ENCODE data around the gene PGAP2. TPM values are rescaled to one million over a fixed set of nuclear protein-coding genes. Genes with fewer than 3 reads are reported as not detected.
"Not testable (repeated sequence)": the region's sequence is repeated elsewhere in the genome, so short reads cannot be mapped to it uniquely, and the experiment has no call there.

The PGAP2 gene
- total and polyA plus RNA-seq, 4 experiments from 2014 or later, result 16.2 to 20.7 (median 18.5) TPM

GRCh38 chr11:3781423-3781822 is 26.9 kb upstream of the PGAP2 start:
- Mint-ChIP-seq H3K27ac (peak overlapping the region in 4 of 7 donors; percentile 41 to 81 (median 66)), H3K4me3 (no peak overlapping the region), H3K27me3 (no peaks in the 10 kb centered on the region), H3K9me3 (no peaks in the 10 kb centered on the region), H3K36me3 (peaks cover 31 to 49% of the 10 kb centered on the region in 2 donors), H3K4me1 (peaks cover 27 to 48% (median 37%) of the 10 kb centered on the region in 4 donors)
- Histone ChIP-seq H3K27me3 (ENCODE audit: insufficient read depth, low read length) (no peaks in the 10 kb centered on the region), H3K36me3 (ENCODE audit: insufficient read depth, low read length) (peaks cover 20% of the 10 kb centered on the region), H3K4me1 (ENCODE audit: insufficient read depth, low read length) (peaks cover 47% of the 10 kb centered on the region), H3K9me3 (ENCODE audit: control insufficient read depth in 1 of 2, low read length in 2 of 2) (no peaks in the 10 kb centered on the region), H3K4me3 (ENCODE audit: low read length in 2 of 2) (no peak overlapping the region), H3K27ac (ENCODE audit: low read depth, low read length) (no peak overlapping the region)
- DNase-seq, result no peak
- ChIA-PET CTCF (ENCODE audit: partially characterized antibody) (interaction anchor here (0.7 to 5.4 kb wide), 4 partner anchors 26 to 263 kb away, joined by 3 to 39 read pairs (median 6); partner anchors contain the start of genes PGAP2 and RHOG), POLR2A (ENCODE audit: partially characterized antibody) (interaction anchor here (0.6 kb wide), 1 partner anchor 9 kb away, joined by 3 read pairs; no protein-coding TSS in a partner anchor)
- intact Hi-C loops (cut with micrococcal nuclease), result no loop called here

GRCh38 chr11:3782963-3783362 is 25.4 kb upstream of the PGAP2 start:
- H3K9me3 ChIP-seq (ENCODE audit: control insufficient read depth in 1 of 2, low read length in 2 of 2), result no peaks in the 10 kb centered on the region
- peaks cover 60% of the 10 kb centered on the region for H3K4me1 ChIP-seq (ENCODE audit: insufficient read depth, low read length)
- ChIA-PET CTCF (ENCODE audit: partially characterized antibody) (interaction anchor here (1.4 to 5.4 kb wide), 5 partner anchors 25 to 290 kb away, joined by 3 to 39 read pairs (median 8); partner anchors contain the start of genes PGAP2 and RHOG), POLR2A (ENCODE audit: partially characterized antibody) (interaction anchor here (1.2 to 1.8 kb wide), 2 partner anchors 15 to 72 kb away, joined by 4 to 5 read pairs; partner anchors contain the start of genes NUP98 and STIM1)
- no peaks in the 10 kb centered on the region for H3K9me3 Mint-ChIP-seq
- intact Hi-C loops (cut with micrococcal nuclease), result no loop called here
- peaks cover 23 to 47% of the 10 kb centered on the region in 2 donors for H3K36me3 Mint-ChIP-seq
- no peak for DNase-seq
- H3K36me3 ChIP-seq (ENCODE audit: insufficient read depth, low read length), result peaks cover 20% of the 10 kb centered on the region
- H3K27ac ChIP-seq (ENCODE audit: low read depth, low read length), result no peak overlapping the region
- no peaks in the 10 kb centered on the region for H3K27me3 Mint-ChIP-seq
- no peak overlapping the region for H3K4me3 ChIP-seq (ENCODE audit: low read length in 2 of 2)
- peaks cover 37 to 64% (median 50%) of the 10 kb centered on the region in 4 donors for H3K4me1 Mint-ChIP-seq
- H3K4me3 Mint-ChIP-seq, result peak overlapping the region in 2 of 8 donors; percentile 24 to 50
- H3K27me3 ChIP-seq (ENCODE audit: insufficient read depth, low read length), result no peaks in the 10 kb centered on the region
- H3K27ac Mint-ChIP-seq, result peak overlapping the region; percentile 32 to 71 (median 59)

- intact Hi-C loops (cut with micrococcal nuclease), result no loop called here
- no peaks in the 10 kb centered on the region for H3K27me3 Mint-ChIP-seq
- Histone ChIP-seq H3K4me3 (ENCODE audit: low read length in 2 of 2) (no peak overlapping the region), H3K36me3 (ENCODE audit: insufficient read depth, low read length) (peaks cover 15% of the 10 kb centered on the region), H3K4me1 (ENCODE audit: insufficient read depth, low read length) (peaks cover 63% of the 10 kb centered on the region), H3K9me3 (ENCODE audit: control insufficient read depth in 1 of 2, low read length in 2 of 2) (no peaks in the 10 kb centered on the region), H3K27ac (ENCODE audit: low read depth, low read length) (no peak overlapping the region), H3K27me3 (ENCODE audit: insufficient read depth, low read length) (no peaks in the 10 kb centered on the region)
- peaks cover 42 to 66% (median 54%) of the 10 kb centered on the region in 4 donors for H3K4me1 Mint-ChIP-seq
- H3K4me3 Mint-ChIP-seq, result peak overlapping the region in 2 of 8 donors; percentile 16 to 34
- ChIA-PET POLR2A (ENCODE audit: partially characterized antibody) (interaction anchor here (1.8 to 2.1 kb wide), 2 partner anchors 14 to 71 kb away, joined by 5 to 8 read pairs; partner anchors contain the start of genes NUP98 and STIM1), CTCF (ENCODE audit: partially characterized antibody) (interaction anchor here (0.8 to 5.4 kb wide), 7 partner anchors 12 to 289 kb away, joined by 3 to 39 read pairs (median 4); partner anchors contain the start of genes PGAP2 and RHOG)
- peak overlapping the region in 6 of 7 donors; percentile 18 to 80 (median 54) for H3K27ac Mint-ChIP-seq
- H3K36me3 Mint-ChIP-seq, result peaks cover 18 to 41% of the 10 kb centered on the region in 2 donors
- no peaks in the 10 kb centered on the region for H3K9me3 Mint-ChIP-seq
- DNase-seq, result no peak
Observed at GRCh38 chr11:3783611-3784010, 24.7 kb upstream of the PGAP2 start.

DNA sequence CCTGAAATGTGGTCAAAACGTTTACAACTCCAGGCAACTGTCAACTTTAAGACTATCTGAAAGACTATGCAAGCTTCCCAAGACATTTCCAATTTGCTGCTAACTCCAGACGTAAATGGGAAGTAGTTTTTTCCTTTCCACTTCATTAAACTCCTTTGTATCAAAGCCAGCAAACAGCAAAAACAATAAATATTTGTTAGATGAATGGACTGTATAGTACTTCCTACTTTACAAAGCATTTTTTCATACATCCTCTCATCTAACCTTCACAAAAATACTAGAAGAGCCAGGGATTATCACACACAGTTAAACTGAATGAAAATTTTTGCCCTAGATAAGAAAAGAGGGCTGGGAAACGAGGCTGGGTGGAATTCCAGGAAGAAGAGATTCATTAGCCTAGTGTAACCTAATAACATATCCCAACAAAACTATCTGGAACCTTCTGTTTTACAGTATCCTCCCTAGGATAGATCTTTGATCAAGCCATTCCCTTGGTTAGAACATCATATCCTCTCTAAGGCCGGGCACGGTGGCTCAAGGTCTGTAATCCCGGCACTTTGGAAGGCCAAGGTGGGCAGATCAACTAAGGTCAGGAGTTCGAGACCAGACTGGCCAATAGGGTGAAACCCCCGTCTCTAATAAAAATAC is 21.5 kb upstream of the PGAP2 start:
- H3K27me3 ChIP-seq (ENCODE audit: insufficient read depth, low read length), result no peaks in the 10 kb centered on the region
- peaks cover 72% of the 10 kb centered on the region for H3K4me1 ChIP-seq (ENCODE audit: insufficient read depth, low read length)
- ChIA-PET CTCF (ENCODE audit: partially characterized antibody) (interaction anchor here (1.3 kb wide), 1 partner anchor 55 kb away, joined by 4 read pairs; no protein-coding TSS in a partner anchor), POLR2A (ENCODE audit: partially characterized antibody) (interaction anchor here (0.7 kb wide), 1 partner anchor 21 kb away, joined by 3 read pairs; the partner anchor contains the start of gene PGAP2)
- Mint-ChIP-seq H3K9me3 (no peaks in the 10 kb centered on the region), H3K36me3 (peaks cover 0 to 29% of the 10 kb centered on the region in 2 donors), H3K4me3 (peak overlapping the region in 5 of 8 donors; percentile 1 to 40 (median 16)), H3K4me1 (peaks cover 49 to 77% (median 62%) of the 10 kb centered on the region in 4 donors), H3K27ac (peak overlapping the region; percentile 43 to 92 (median 85)), H3K27me3 (no peaks in the 10 kb centered on the region)
- H3K27ac ChIP-seq (ENCODE audit: low read depth, low read length), result no peak overlapping the region
- H3K36me3 ChIP-seq (ENCODE audit: insufficient read depth, low read length), result no peaks in the 10 kb centered on the region
- H3K9me3 ChIP-seq (ENCODE audit: control insufficient read depth in 1 of 2, low read length in 2 of 2), result no peaks in the 10 kb centered on the region
- intact Hi-C loops (cut with micrococcal nuclease), result no loop called here
- no peak for DNase-seq
- H3K4me3 ChIP-seq (ENCODE audit: low read length in 2 of 2), result no peak overlapping the region

DNA sequence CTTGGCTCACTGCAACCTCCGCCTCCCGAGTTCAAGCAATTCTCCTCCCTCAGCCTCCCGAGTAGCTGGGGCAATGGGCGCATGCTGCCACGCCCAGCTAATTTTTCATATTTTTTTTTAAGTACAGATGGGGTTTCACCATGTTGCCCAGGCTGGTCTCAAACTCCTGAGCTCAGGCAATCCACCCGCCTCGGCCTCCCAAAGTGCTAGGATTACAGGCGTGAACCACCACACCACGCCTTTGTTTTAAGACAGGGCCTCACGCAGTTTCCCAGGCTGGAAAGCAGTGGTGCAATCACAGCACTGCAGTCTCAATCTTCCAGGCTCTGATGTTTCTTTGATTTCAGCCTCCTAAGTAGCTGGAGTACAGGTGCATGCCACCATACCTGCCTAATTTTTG is 14.0 kb upstream of the PGAP2 start:
- CTCF ChIA-PET (ENCODE audit: partially characterized antibody), result interaction anchor here (2.9 to 3.9 kb wide), 2 partner anchors 14 to 278 kb away, joined by 12 to 25 read pairs; partner anchors contain the start of gene PGAP2
- H3K4me3 ChIP-seq (ENCODE audit: low read length in 2 of 2); intact Hi-C loops (cut with micrococcal nuclease); H3K9me3 ChIP-seq (ENCODE audit: control insufficient read depth in 1 of 2, low read length in 2 of 2); H3K27ac ChIP-seq (ENCODE audit: low read depth, low read length); H3K27me3 Mint-ChIP-seq; DNase-seq; H3K27me3 ChIP-seq (ENCODE audit: insufficient read depth, low read length); H3K9me3 Mint-ChIP-seq: not testable (repeated sequence)
- Mint-ChIP-seq H3K4me3 (peak overlapping the region in 2 of 8 donors; percentile 15 to 17), H3K36me3 (peaks cover 4 to 47% of the 10 kb centered on the region in 2 donors), H3K27ac (peak overlapping the region in 5 of 7 donors; percentile 24 to 96 (median 46)), H3K4me1 (peaks cover 32 to 68% (median 51%) of the 10 kb centered on the region in 4 donors)
- POLR2A ChIA-PET (ENCODE audit: partially characterized antibody), result interaction anchor here (1.0 to 6.6 kb wide), 3 partner anchors 9 to 43 kb away, joined by 3 to 91 read pairs (median 5); partner anchors contain the start of genes PGAP2 and RHOG
- H3K4me1 ChIP-seq (ENCODE audit: insufficient read depth, low read length), result peaks cover 53% of the 10 kb centered on the region
- H3K36me3 ChIP-seq (ENCODE audit: insufficient read depth, low read length), result peaks cover 20% of the 10 kb centered on the region

GRCh38 chr11:3795131-3796001 is 13.0 kb upstream of the PGAP2 start:
- Histone ChIP-seq H3K27ac (ENCODE audit: low read depth, low read length) (peak overlapping the region; percentile 99), H3K4me3 (ENCODE audit: low read length in 2 of 2) (peak overlapping the region; percentile 89 to 98), H3K27me3 (ENCODE audit: insufficient read depth, low read length) (no peaks in the 10 kb centered on the region), H3K4me1 (ENCODE audit: insufficient read depth, low read length) (peaks cover 45% of the 10 kb centered on the region), H3K36me3 (ENCODE audit: insufficient read depth, low read length) (peaks cover 20% of the 10 kb centered on the region), H3K9me3 (ENCODE audit: control insufficient read depth in 1 of 2, low read length in 2 of 2) (no peaks in the 10 kb centered on the region)
- CTCF ChIA-PET (ENCODE audit: partially characterized antibody), result interaction anchor here (0.9 to 3.9 kb wide), 4 partner anchors 13 to 277 kb away, joined by 3 to 25 read pairs (median 8); partner anchors contain the start of gene PGAP2
- intact Hi-C loops (cut with micrococcal nuclease), result no loop called here
- Mint-ChIP-seq H3K9me3 (no peaks in the 10 kb centered on the region), H3K4me3 (peak overlapping the region; percentile 91 to 98 (median 96)), H3K27ac (peak overlapping the region; percentile 96 to 100 (median 99)), H3K27me3 (no peaks in the 10 kb centered on the region), H3K36me3 (peaks cover 4 to 42% of the 10 kb centered on the region in 2 donors), H3K4me1 (peaks cover 31 to 67% (median 47%) of the 10 kb centered on the region in 4 donors)
- DNase-seq, result no peak
- POLR2A ChIA-PET (ENCODE audit: partially characterized antibody), result interaction anchor here (3.0 to 6.6 kb wide), 4 partner anchors 10 to 59 kb away, joined by 17 to 91 read pairs (median 44); partner anchors contain the start of genes PGAP2, RHOG and STIM1

Measured in CD4-positive, alpha-beta memory T cell (primary cell).